Measurements from ENCODE around the gene ASIC1. TPM values are rescaled to one million over a fixed set of nuclear protein-coding genes. Genes with fewer than 3 reads are reported as not detected.

Gene ASIC1
- total RNA-seq, 1 experiment from 2014 or later: 6.0 TPM

- BruUV-seq (replicated peaks): no TSS peak
- CTCF ChIA-PET: interaction anchor here (0.6 kb wide), 1 partner anchor 186 kb away, joined by 4 read pairs; no protein-coding TSS in a partner anchor
Measured at GRCh38 chr12:50057896-50058670, 687 bp downstream of the ASIC1 start.

GRCh38 chr12:50058743-50059312 is 1.4 kb downstream of the ASIC1 start:
- ChIA-PET CTCF (no interaction called here), POLR2A (ENCODE audit: unreplicated experiment) (interaction anchor here (0.6 kb wide), 1 partner anchor 26 kb away, joined by 9 read pairs; no protein-coding TSS in a partner anchor)
- H3K4me1 ChIP-seq (ENCODE audit: insufficient read depth, low read length): peaks cover 11% of the 10 kb centered on the region
- no peak overlapping the region for H3K4me3 ChIP-seq (ENCODE audit: low read length)
- no peak overlapping the region for H3K27ac ChIP-seq (ENCODE audit: low read length)
- no peaks in the 10 kb centered on the region for H4K20me1 ChIP-seq (ENCODE audit: low read length)
- no peak overlapping the region for H3K4me2 ChIP-seq (ENCODE audit: low read length)
- no peaks in the 10 kb centered on the region for H3K9me3 ChIP-seq (ENCODE audit: low read length)
- H3K9ac ChIP-seq (ENCODE audit: low read length): no peak overlapping the region
- no peak for TF ChIP-seq CTCF (conservative IDR thresholded peaks at IDR 0.05; ENCODE audit: low read depth, low read length)
- TF ChIP-seq EZH2 (IDR thresholded peaks at IDR 0.05; ENCODE audit: low read length, unreplicated experiment): no peak
- no peak for TF ChIP-seq EZH2phosphoT487 (IDR thresholded peaks at IDR 0.05; ENCODE audit: borderline replicate concordance, low read length)
- no peaks in the 10 kb centered on the region for H3K36me3 ChIP-seq (ENCODE audit: low read depth, low read length)
- no peaks in the 10 kb centered on the region for H3K79me2 ChIP-seq (ENCODE audit: low read length)
- H3F3A ChIP-seq (ENCODE audit: low read length, unreplicated experiment): no peaks in the 10 kb centered on the region
- H2AFZ ChIP-seq (ENCODE audit: low read length): no peak overlapping the region
- BruUV-seq (replicated peaks): no TSS peak
- no peaks in the 10 kb centered on the region for H3K27me3 ChIP-seq (ENCODE audit: low read length)
- DNase-seq (no peak), ATAC-seq (no peak)
- intact Hi-C loops (cut with micrococcal nuclease): loop anchor here (5.0 kb wide), 1 partner anchor 282 kb away; no protein-coding TSS in a partner anchor
- no peaks in the 10 kb centered on the region for H3K9me2 ChIP-seq (replicated peaks; ENCODE audit: low read length)

More at GRCh38 chr12:50057896-50058670, 687 bp downstream of the ASIC1 start:
- no peaks in the 10 kb centered on the region for H3F3A ChIP-seq (ENCODE audit: low read length, unreplicated experiment)
- H4K20me1 ChIP-seq (ENCODE audit: low read length): no peaks in the 10 kb centered on the region
- peak overlapping the region; percentile 94 for H3K4me2 ChIP-seq (ENCODE audit: low read length)
- ATAC-seq (peak; percentile 14), DNase-seq (no peak)
- H3K9ac ChIP-seq (ENCODE audit: low read length): peak overlapping the region; percentile 40; the same call in 1 of the 2 replicates
- H3K27ac ChIP-seq (ENCODE audit: low read length): no peak overlapping the region
- intact Hi-C loops (cut with micrococcal nuclease): loop anchor here (2.0 to 5.0 kb wide), 2 partner anchors 83 to 281 kb away; no protein-coding TSS in a partner anchor
- H3K4me3 ChIP-seq (ENCODE audit: low read length): peak overlapping the region; percentile 75
- H3K79me2 ChIP-seq (ENCODE audit: low read length): no peaks in the 10 kb centered on the region
- no peaks in the 10 kb centered on the region for H3K9me2 ChIP-seq (replicated peaks; ENCODE audit: low read length)
- no peaks in the 10 kb centered on the region for H3K27me3 ChIP-seq (ENCODE audit: low read length)
- no peaks in the 10 kb centered on the region for H3K9me3 ChIP-seq (ENCODE audit: low read length)
- peaks cover 11% of the 10 kb centered on the region for H3K4me1 ChIP-seq (ENCODE audit: insufficient read depth, low read length)
- H3K36me3 ChIP-seq (ENCODE audit: low read depth, low read length): no peaks in the 10 kb centered on the region
- no peak for TF ChIP-seq EZH2phosphoT487 (IDR thresholded peaks at IDR 0.05; ENCODE audit: borderline replicate concordance, low read length)
- no peak for TF ChIP-seq CTCF (conservative IDR thresholded peaks at IDR 0.05; ENCODE audit: low read depth, low read length)
- no peak for TF ChIP-seq EZH2 (IDR thresholded peaks at IDR 0.05; ENCODE audit: low read length, unreplicated experiment)
- POLR2A ChIA-PET (ENCODE audit: unreplicated experiment): no interaction called here
- peak overlapping the region; percentile 75 for H2AFZ ChIP-seq (ENCODE audit: low read length)

Data from PC-3 (cell line).